ENCODE results near the gene IL2RA. TPM values are rescaled to one million over a fixed set of nuclear protein-coding genes. Genes with fewer than 3 reads are reported as not detected.

IL2RA gene
- total and polyA plus RNA-seq, 4 donors, result 0.33 to 4.2 (median 3.3) TPM

DNA sequence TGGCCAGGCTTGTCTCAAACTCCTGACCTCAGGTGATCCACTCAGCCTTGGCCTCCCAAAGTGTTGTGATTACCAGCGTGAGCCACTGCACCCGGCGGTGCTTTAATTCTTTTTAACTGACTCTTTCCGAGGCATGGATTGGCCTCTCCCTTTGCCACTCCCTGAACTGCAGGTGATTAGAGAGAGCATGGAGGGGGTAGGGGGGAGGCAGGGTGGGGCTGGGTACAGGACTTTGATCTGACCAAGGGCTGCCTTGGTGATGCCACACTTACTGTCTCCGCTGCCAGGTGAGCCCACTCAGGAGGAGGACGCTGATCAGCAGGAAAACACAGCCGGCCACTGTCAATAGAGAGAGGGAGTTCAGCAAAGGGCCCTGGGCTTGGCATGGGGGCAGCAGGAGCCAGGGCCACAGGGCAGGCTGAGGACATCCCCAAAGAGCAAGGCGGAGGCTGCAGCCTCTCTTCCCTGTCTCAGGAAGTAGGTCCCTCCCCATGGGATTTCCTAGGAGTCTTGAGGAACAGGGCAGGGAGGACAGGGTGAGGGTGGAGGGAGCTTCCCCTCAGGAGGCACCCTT, 44.3 kb downstream of the IL2RA start:
- no peak for DNase-seq
- intact Hi-C loops (cut with DNase I), result loop anchor here in 1 of 2 donors (10.0 kb wide), 1 partner anchor 73 kb away; no protein-coding TSS in a partner anchor

DNA sequence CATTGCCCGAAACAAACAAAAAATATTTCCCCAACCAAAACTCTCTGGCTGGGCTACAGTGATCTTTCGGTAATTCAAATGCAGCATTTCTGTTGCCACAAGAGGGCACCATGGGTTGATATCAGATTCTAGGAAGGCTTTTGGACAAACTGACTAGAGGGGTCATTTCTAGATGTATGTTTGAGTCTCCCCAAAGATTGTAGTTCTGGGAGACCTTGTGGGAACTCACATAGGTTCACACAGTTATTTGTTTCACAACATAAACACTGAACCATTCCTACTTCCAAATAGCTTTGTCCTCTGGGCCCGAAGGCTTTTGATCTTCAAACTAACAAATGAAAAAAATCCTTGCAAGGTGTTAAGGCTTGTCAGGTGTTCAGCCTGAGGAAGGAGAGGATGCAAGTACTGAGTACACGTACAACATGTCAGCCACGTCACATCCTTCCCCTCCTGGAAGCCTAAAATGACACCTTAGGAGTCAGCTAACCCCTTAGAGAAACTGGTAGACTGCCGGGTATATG, 47.9 kb downstream of the IL2RA start:
- H3K36me3 ChIP-seq (ENCODE audit: control insufficient read depth in 1 of 2, insufficient read depth in 2 of 2, low read length in 1 of 2), result no peaks in the 10 kb centered on the region
- no peaks in the 10 kb centered on the region for H3K27me3 ChIP-seq (ENCODE audit: control insufficient read depth in 1 of 2, insufficient read depth in 2 of 2, low read length in 1 of 2)
- no peak overlapping the region for H3K4me3 ChIP-seq (ENCODE audit: low read length in 2 of 2)
- H3K4me1 ChIP-seq (ENCODE audit: control insufficient read depth in 1 of 2, insufficient read depth in 2 of 2, low read length in 2 of 2), result no peaks in the 10 kb centered on the region
- ATAC-seq (ENCODE audit: low FRiP score) (peak; percentile 67), DNase-seq (peak in 1 of 2 donors; percentile 58)
- no peaks in the 10 kb centered on the region for H3K9me3 ChIP-seq (ENCODE audit: control insufficient read depth, low read length)
- WGBS, 2 donors, result 48 to 49% methylated on average over 6 of the region's 6 CpGs
- H3K27ac ChIP-seq (ENCODE audit: low read depth in 1 of 2, low read length in 2 of 2), result no peak overlapping the region
- intact Hi-C loops (cut with DNase I), result loop anchor here in 1 of 2 donors (10.0 kb wide), 1 partner anchor 70 kb away; no protein-coding TSS in a partner anchor

More for the DNA sequence above, 44.3 kb downstream of the IL2RA start:
- WGBS, 2 donors, result 90 to 92% methylated on average over 8 of the region's 8 CpGs
- Histone ChIP-seq H3K4me1 (ENCODE audit: control insufficient read depth in 1 of 2, insufficient read depth in 2 of 2, low read length in 2 of 2) (no peaks in the 10 kb centered on the region), H3K27me3 (ENCODE audit: control insufficient read depth in 1 of 2, insufficient read depth in 2 of 2, low read length in 1 of 2) (no peaks in the 10 kb centered on the region), H3K36me3 (ENCODE audit: control insufficient read depth in 1 of 2, insufficient read depth in 2 of 2, low read length in 1 of 2) (no peaks in the 10 kb centered on the region), H3K9me3 (ENCODE audit: control insufficient read depth, low read length) (no peaks in the 10 kb centered on the region), H3K4me3 (ENCODE audit: low read length in 2 of 2) (no peak overlapping the region), H3K27ac (ENCODE audit: low read depth in 1 of 2, low read length in 2 of 2) (no peak overlapping the region)
- ATAC-seq (ENCODE audit: low FRiP score), result no peak

- 74 to 82% methylated on average over 17 of the region's 17 CpGs for WGBS, 2 donors
- intact Hi-C loops (cut with DNase I), result loop anchor here in 1 of 2 donors (10.0 kb wide), 1 partner anchor 69 kb away; no protein-coding TSS in a partner anchor
Measured at GRCh38 chr10:6013413-6014192, 48.6 kb downstream of the IL2RA start.

GRCh38 chr10:6012121-6012905, 49.9 kb downstream of the IL2RA start:
- H3K36me3 ChIP-seq (ENCODE audit: control insufficient read depth in 1 of 2, insufficient read depth in 2 of 2, low read length in 1 of 2), result no peaks in the 10 kb centered on the region
- no peaks in the 10 kb centered on the region for H3K9me3 ChIP-seq (ENCODE audit: control insufficient read depth, low read length)
- no peaks in the 10 kb centered on the region for H3K27me3 ChIP-seq (ENCODE audit: control insufficient read depth in 1 of 2, insufficient read depth in 2 of 2, low read length in 1 of 2)
- DNase-seq (no peak), ATAC-seq (ENCODE audit: low FRiP score) (no peak)
- no peaks in the 10 kb centered on the region for H3K4me1 ChIP-seq (ENCODE audit: control insufficient read depth in 1 of 2, insufficient read depth in 2 of 2, low read length in 2 of 2)
- intact Hi-C loops (cut with DNase I), result loop anchor here in 1 of 2 donors (10.0 kb wide), 1 partner anchor 68 kb away; no protein-coding TSS in a partner anchor
- no peak overlapping the region for H3K4me3 ChIP-seq (ENCODE audit: low read length in 2 of 2)
- H3K27ac ChIP-seq (ENCODE audit: low read depth in 1 of 2, low read length in 2 of 2), result no peak overlapping the region
- WGBS, 2 donors, result 87 to 88% methylated on average over 15 of the region's 15 CpGs

More at GRCh38 chr10:6013413-6014192, 48.6 kb downstream of the IL2RA start:
- no peak overlapping the region for H3K27ac ChIP-seq (ENCODE audit: low read depth in 1 of 2, low read length in 2 of 2)
- DNase-seq (no peak), ATAC-seq (ENCODE audit: low FRiP score) (no peak)
- H3K9me3 ChIP-seq (ENCODE audit: control insufficient read depth, low read length), result no peaks in the 10 kb centered on the region
- H3K4me1 ChIP-seq (ENCODE audit: control insufficient read depth in 1 of 2, insufficient read depth in 2 of 2, low read length in 2 of 2), result no peaks in the 10 kb centered on the region
- H3K36me3 ChIP-seq (ENCODE audit: control insufficient read depth in 1 of 2, insufficient read depth in 2 of 2, low read length in 1 of 2), result no peaks in the 10 kb centered on the region
- H3K27me3 ChIP-seq (ENCODE audit: control insufficient read depth in 1 of 2, insufficient read depth in 2 of 2, low read length in 1 of 2), result no peaks in the 10 kb centered on the region
- no peak overlapping the region for H3K4me3 ChIP-seq (ENCODE audit: low read length in 2 of 2)

- Histone ChIP-seq H3K4me1 (ENCODE audit: control insufficient read depth in 1 of 2, insufficient read depth in 2 of 2, low read length in 2 of 2) (no peaks in the 10 kb centered on the region), H3K27ac (ENCODE audit: low read depth in 1 of 2, low read length in 2 of 2) (no peak overlapping the region), H3K36me3 (ENCODE audit: control insufficient read depth in 1 of 2, insufficient read depth in 2 of 2, low read length in 1 of 2) (no peaks in the 10 kb centered on the region), H3K4me3 (ENCODE audit: low read length in 2 of 2) (no peak overlapping the region), H3K9me3 (ENCODE audit: control insufficient read depth, low read length) (no peaks in the 10 kb centered on the region), H3K27me3 (ENCODE audit: control insufficient read depth in 1 of 2, insufficient read depth in 2 of 2, low read length in 1 of 2) (no peaks in the 10 kb centered on the region)
- 93 to 96% methylated on average over 8 of the region's 8 CpGs for WGBS, 2 donors
- intact Hi-C loops (cut with DNase I), result loop anchor here in 1 of 2 donors (10.0 kb wide), 1 partner anchor 67 kb away; no protein-coding TSS in a partner anchor
- no peak for ATAC-seq (ENCODE audit: low FRiP score)
- DNase-seq, result no peak
Measured at GRCh38 chr10:6011558-6011957, 50.6 kb downstream of the IL2RA start.

GRCh38 chr10:6010569-6010968, 51.6 kb downstream of the IL2RA start:
- H3K36me3 ChIP-seq (ENCODE audit: control insufficient read depth in 1 of 2, insufficient read depth in 2 of 2, low read length in 1 of 2), result no peaks in the 10 kb centered on the region
- H3K27ac ChIP-seq (ENCODE audit: low read depth in 1 of 2, low read length in 2 of 2), result no peak overlapping the region
- DNase-seq, result no peak
- H3K27me3 ChIP-seq (ENCODE audit: control insufficient read depth in 1 of 2, insufficient read depth in 2 of 2, low read length in 1 of 2), result no peaks in the 10 kb centered on the region
- WGBS, 2 donors, result 90 to 92% methylated on average over 3 of the region's 3 CpGs
- H3K9me3 ChIP-seq (ENCODE audit: control insufficient read depth, low read length), result no peaks in the 10 kb centered on the region
- no peak for ATAC-seq (ENCODE audit: low FRiP score)
- H3K4me1 ChIP-seq (ENCODE audit: control insufficient read depth in 1 of 2, insufficient read depth in 2 of 2, low read length in 2 of 2), result no peaks in the 10 kb centered on the region
- intact Hi-C loops (cut with DNase I), result loop anchor here in 1 of 2 donors (10.0 kb wide), 1 partner anchor 66 kb away; no protein-coding TSS in a partner anchor
- no peak overlapping the region for H3K4me3 ChIP-seq (ENCODE audit: low read length in 2 of 2)

DNA sequence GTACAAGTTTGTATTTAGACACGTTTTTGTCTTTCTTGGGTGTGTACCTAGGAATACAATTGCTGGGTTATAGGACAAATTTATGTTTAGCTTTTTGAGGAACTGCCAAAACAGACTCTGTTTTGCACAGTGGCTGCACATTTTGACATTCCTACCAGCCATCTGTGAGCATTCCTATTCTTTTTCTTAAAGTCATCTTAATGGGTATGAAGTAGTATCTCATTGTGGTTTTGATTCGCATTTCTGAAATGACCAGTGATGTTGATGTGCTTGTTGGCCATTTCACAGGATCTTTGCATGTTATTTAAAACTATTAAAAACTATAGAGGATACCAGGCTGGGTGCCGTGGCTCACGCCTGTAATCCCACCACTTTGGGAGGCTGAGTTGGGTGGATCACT, 52.2 kb downstream of the IL2RA start:
- DNase-seq, result no peak
- H3K36me3 ChIP-seq (ENCODE audit: control insufficient read depth in 1 of 2, insufficient read depth in 2 of 2, low read length in 1 of 2), result no peaks in the 10 kb centered on the region
- WGBS, 2 donors, result 87 to 92% methylated on average over 4 of the region's 4 CpGs
- no peak overlapping the region for H3K27ac ChIP-seq (ENCODE audit: low read depth in 1 of 2, low read length in 2 of 2)
- H3K9me3 ChIP-seq (ENCODE audit: control insufficient read depth, low read length), result no peaks in the 10 kb centered on the region
- no peak overlapping the region for H3K4me3 ChIP-seq (ENCODE audit: low read length in 2 of 2)
- H3K4me1 ChIP-seq (ENCODE audit: control insufficient read depth in 1 of 2, insufficient read depth in 2 of 2, low read length in 2 of 2), result no peaks in the 10 kb centered on the region
- ATAC-seq (ENCODE audit: low FRiP score), result no peak
- H3K27me3 ChIP-seq (ENCODE audit: control insufficient read depth in 1 of 2, insufficient read depth in 2 of 2, low read length in 1 of 2), result no peaks in the 10 kb centered on the region
- intact Hi-C loops (cut with DNase I), result loop anchor here in 1 of 2 donors (10.0 kb wide), 1 partner anchor 65 kb away; no protein-coding TSS in a partner anchor

- no peak for DNase-seq
- Histone ChIP-seq H3K27me3 (ENCODE audit: control insufficient read depth in 1 of 2, insufficient read depth in 2 of 2, low read length in 1 of 2) (no peaks in the 10 kb centered on the region), H3K9me3 (ENCODE audit: control insufficient read depth, low read length) (no peaks in the 10 kb centered on the region), H3K4me3 (ENCODE audit: low read length in 2 of 2) (no peak overlapping the region), H3K36me3 (ENCODE audit: control insufficient read depth in 1 of 2, insufficient read depth in 2 of 2, low read length in 1 of 2) (no peaks in the 10 kb centered on the region), H3K27ac (ENCODE audit: low read depth in 1 of 2, low read length in 2 of 2) (no peak overlapping the region), H3K4me1 (ENCODE audit: control insufficient read depth in 1 of 2, insufficient read depth in 2 of 2, low read length in 2 of 2) (no peaks in the 10 kb centered on the region)
- intact Hi-C loops (cut with DNase I), result no loop called here
- 38 to 41% methylated on average over 2 of the region's 2 CpGs for WGBS, 2 donors
- peak; percentile 79 for ATAC-seq (ENCODE audit: low FRiP score)
Measured at GRCh38 chr10:6009150-6009549, 53.0 kb downstream of the IL2RA start.

Measured in aorta (tissue), 5 donors.